Glutamatergic neuron (in vitro differentiated cells): ENCODE results near the gene DOCK1. TPM values are rescaled to one million over a fixed set of nuclear protein-coding genes. Genes with fewer than 3 reads are reported as not detected.
A peak's percentile ranks its signal among the peaks of the same experiment; 100 is the strongest.

Experiments
- DNase-seq: peaks from one replicate; pipeline ENCODE4 v3.0.0; 2022
- H3K27ac Mint-ChIP-seq: one replicate; pipeline ENCODE4 v1.8.0; 2020; ENCODE audit warnings: mild to moderate bottlenecking, mixed read lengths, inconsistent platforms; ENCODE audit not compliant: unreplicated experiment
- H3K27me3 Mint-ChIP-seq: one replicate; pipeline ENCODE4 v1.8.0; 2020; ENCODE audit warnings: mild to moderate bottlenecking, moderate library complexity, mixed read lengths, inconsistent platforms; ENCODE audit not compliant: unreplicated experiment
- H3K36me3 Mint-ChIP-seq: one replicate; pipeline ENCODE4 v1.8.0; 2020; ENCODE audit warnings: mild to moderate bottlenecking, mixed read lengths, inconsistent platforms; ENCODE audit not compliant: unreplicated experiment
- H3K4me1 Mint-ChIP-seq: one replicate; pipeline ENCODE4 v1.8.0; 2020; ENCODE audit warnings: mild to moderate bottlenecking, low read depth, mixed read lengths, inconsistent platforms; ENCODE audit not compliant: unreplicated experiment
- H3K4me3 Mint-ChIP-seq: one replicate; pipeline ENCODE4 v1.8.0; 2020; ENCODE audit warnings: mild to moderate bottlenecking, mixed read lengths, inconsistent platforms; ENCODE audit not compliant: unreplicated experiment
- H3K9me3 Mint-ChIP-seq: one replicate; pipeline ENCODE4 v1.8.0; 2020; ENCODE audit warnings: mild to moderate bottlenecking, moderate library complexity, mixed read lengths, inconsistent platforms; ENCODE audit not compliant: unreplicated experiment
- total RNA-seq: library from RNA; stranded (reverse); fragmentation: NEBNext Ultra II Directional; extraction: Animal tissue kit (Norgen Biotek cat#: 25700); gene quantifications from one replicate; pipeline ENCODE4 v1.2.1, GENCODE V29; 2021; ENCODE audit not compliant: unreplicated experiment
- TF ChIP-seq, protein P1 (sequence below): fragments of 200-600 bp; sonication (generic); IDR thresholded peaks from one replicate; pipeline ENCODE4 v1.5.0; 2021; ENCODE audit not compliant: partially characterized antibody, unreplicated experiment

DOCK1 gene
- total RNA-seq, 1 donor from 2014 or later, result 19.7 TPM

DNA sequence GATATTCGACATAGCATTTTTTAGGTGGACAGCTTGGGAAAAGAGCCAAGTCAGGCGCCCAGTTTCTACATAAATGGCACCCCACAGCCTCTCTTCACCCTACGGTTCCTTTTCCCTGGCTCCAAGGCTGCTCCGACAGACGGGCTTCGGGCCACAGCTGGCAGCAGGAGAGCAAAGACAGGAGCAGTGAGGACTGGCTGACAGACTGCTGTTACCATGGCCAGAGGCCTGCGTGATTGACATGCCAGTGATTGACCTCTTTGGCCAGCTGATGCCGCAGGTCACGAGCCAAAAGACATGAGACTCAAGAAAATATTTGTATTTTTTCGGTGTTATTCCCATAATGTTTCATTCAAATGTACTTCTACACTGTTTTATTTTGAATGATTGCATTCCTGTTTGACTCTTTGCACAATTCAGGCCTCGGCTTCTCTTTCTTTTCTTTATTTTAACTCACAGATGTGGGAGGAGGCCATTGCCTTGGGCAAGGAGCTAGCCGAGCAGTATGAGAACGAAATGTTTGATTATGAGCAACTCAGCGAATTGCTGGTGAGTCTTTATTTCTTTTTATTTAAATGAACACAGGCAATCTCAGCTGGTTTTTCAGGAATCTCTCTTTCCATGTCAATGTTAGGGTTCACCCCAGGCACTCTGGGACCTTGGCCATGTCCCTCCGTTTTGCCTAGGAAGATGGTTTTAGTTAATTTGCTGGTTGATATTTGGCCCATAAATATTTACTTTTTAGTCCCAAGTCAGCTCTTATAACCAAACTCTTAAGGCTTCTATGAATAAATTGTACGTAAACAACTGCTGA, 497.6 kb downstream of the DOCK1 start:
- TF ChIP-seq, protein P1, sequence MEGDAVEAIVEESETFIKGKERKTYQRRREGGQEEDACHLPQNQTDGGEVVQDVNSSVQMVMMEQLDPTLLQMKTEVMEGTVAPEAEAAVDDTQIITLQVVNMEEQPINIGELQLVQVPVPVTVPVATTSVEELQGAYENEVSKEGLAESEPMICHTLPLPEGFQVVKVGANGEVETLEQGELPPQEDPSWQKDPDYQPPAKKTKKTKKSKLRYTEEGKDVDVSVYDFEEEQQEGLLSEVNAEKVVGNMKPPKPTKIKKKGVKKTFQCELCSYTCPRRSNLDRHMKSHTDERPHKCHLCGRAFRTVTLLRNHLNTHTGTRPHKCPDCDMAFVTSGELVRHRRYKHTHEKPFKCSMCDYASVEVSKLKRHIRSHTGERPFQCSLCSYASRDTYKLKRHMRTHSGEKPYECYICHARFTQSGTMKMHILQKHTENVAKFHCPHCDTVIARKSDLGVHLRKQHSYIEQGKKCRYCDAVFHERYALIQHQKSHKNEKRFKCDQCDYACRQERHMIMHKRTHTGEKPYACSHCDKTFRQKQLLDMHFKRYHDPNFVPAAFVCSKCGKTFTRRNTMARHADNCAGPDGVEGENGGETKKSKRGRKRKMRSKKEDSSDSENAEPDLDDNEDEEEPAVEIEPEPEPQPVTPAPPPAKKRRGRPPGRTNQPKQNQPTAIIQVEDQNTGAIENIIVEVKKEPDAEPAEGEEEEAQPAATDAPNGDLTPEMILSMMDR, result no peak
- no peak overlapping the region for H3K4me3 Mint-ChIP-seq
- H3K9me3 Mint-ChIP-seq, result peaks cover 6% of the 10 kb centered on the region
- peaks cover 9% of the 10 kb centered on the region for H3K4me1 Mint-ChIP-seq
- no peaks in the 10 kb centered on the region for H3K36me3 Mint-ChIP-seq
- DNase-seq, result peak; percentile 69
- H3K27ac Mint-ChIP-seq, result peak overlapping the region; percentile 24
- peaks cover 6% of the 10 kb centered on the region for H3K27me3 Mint-ChIP-seq

DNA sequence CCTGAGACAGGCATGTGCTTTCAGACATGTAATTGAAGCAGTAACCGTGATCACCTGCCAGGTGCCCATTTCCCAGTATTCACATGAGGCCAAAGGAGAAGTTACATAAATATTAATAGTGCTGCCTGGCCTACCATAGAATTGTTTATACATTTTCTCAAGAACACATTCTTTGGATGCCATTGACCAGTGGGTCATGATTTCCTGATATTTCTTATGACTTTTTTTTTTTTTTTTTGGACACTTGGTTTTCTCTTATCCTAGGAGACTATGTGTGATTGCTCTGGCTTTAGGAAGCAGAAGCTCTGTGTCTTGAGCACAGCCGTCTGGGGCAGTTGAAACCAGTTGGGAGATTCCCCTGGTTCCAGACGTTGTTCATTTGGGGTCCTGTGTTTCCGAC, 500.0 kb downstream of the DOCK1 start:
- H3K27me3 Mint-ChIP-seq, result peaks cover 9% of the 10 kb centered on the region
- H3K4me1 Mint-ChIP-seq, result peaks cover 10% of the 10 kb centered on the region
- peaks cover 6% of the 10 kb centered on the region for H3K9me3 Mint-ChIP-seq
- H3K27ac Mint-ChIP-seq, result no peak overlapping the region
- TF ChIP-seq, protein P1, result no peak
- H3K36me3 Mint-ChIP-seq, result no peaks in the 10 kb centered on the region
- DNase-seq, result no peak
- H3K4me3 Mint-ChIP-seq, result no peak overlapping the region

DNA sequence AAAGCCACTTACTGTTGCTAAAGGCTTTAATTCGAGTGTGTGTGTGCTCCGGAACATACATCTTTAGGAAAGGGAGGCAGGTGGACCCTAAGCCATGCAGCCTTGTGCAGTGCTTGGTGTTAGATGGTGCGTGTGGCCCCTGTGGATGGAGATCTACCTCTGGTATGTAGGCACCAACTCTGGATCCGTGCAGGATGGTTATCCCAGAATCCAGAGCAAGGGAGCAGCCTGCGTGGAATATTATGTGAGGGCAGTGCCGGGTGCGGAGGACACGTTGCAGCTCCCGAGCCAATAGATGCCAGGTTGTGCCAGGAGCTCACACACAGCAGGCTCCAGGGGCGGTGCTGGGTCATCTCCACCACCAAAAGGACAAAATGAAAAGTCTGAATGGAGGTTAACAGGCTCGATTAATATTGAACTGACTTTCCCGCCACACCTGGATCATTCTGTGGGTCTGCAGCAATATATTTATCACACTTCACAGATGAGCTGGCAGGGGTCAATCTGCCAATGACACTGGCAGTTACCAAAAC, 500.9 kb downstream of the DOCK1 start:
- DNase-seq, result no peak
- Mint-ChIP-seq H3K4me1 (peaks cover 14% of the 10 kb centered on the region), H3K27ac (no peak overlapping the region), H3K4me3 (no peak overlapping the region), H3K9me3 (peaks cover 3% of the 10 kb centered on the region), H3K27me3 (peaks cover 7% of the 10 kb centered on the region), H3K36me3 (no peaks in the 10 kb centered on the region)
- TF ChIP-seq, protein P1, result no peak

DNA sequence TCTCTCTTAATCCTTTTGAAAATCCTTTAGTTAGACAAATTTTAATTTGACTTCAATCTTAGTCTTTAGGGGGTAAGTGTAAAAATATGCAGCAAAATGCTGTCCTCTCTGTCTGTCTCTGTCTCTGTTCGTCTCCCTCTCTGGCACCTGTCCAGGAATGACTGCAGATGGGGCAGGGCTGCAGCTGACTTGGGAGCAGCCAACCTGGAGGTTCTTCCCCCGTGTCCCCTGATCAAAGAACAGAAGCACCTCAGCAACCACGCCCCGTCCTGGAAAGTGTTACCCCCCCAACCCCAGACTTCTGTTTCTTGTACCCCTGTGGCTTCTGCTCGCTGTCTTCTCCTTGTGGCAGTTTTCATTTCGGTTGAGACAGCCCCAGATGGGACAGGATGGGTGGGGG, 502.3 kb downstream of the DOCK1 start:
- H3K27ac Mint-ChIP-seq, result no peak overlapping the region
- TF ChIP-seq, protein P1, result no peak

DNA sequence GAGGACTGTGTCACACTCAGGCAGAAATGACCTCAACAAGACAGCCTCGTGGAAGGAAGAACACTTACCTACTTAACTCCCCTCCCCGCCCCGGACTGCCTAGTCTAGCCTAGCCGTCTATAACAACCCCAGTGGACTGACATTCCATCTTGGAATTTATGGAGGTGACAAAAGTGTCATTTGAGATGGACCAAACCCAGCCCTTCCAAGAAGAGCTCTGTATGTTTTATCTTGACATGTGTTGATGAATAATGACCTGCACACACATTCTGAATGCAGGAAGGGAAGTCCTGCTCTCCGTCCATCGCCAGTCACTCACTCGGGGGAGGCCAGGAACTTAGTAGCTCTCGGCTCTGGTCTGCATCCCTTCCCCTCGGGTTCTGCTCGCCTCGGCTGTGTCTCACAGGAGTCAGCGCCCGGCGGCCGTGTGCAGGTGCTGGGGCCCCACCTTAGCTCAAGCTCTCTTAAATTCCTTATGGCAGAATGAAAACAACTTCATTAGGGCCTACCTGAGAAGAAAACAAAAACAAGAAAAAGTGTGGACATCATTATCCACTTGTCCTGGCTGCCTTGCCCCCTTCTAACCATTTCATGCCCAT, 503.0 kb downstream of the DOCK1 start:
- H3K27ac Mint-ChIP-seq, result no peak overlapping the region
- peaks cover 5% of the 10 kb centered on the region for H3K4me1 Mint-ChIP-seq
- peaks cover 2% of the 10 kb centered on the region for H3K9me3 Mint-ChIP-seq
- DNase-seq, result no peak
- H3K36me3 Mint-ChIP-seq, result no peaks in the 10 kb centered on the region
- H3K4me3 Mint-ChIP-seq, result no peak overlapping the region
- TF ChIP-seq, protein P1, result no peak
- H3K27me3 Mint-ChIP-seq, result peaks cover 6% of the 10 kb centered on the region

More for the DNA sequence above, 502.3 kb downstream of the DOCK1 start:
- no peak for DNase-seq
- H3K4me1 Mint-ChIP-seq, result peaks cover 11% of the 10 kb centered on the region
- peaks cover 2% of the 10 kb centered on the region for H3K9me3 Mint-ChIP-seq
- H3K36me3 Mint-ChIP-seq, result no peaks in the 10 kb centered on the region
- H3K27me3 Mint-ChIP-seq, result peaks cover 6% of the 10 kb centered on the region
- H3K4me3 Mint-ChIP-seq, result no peak overlapping the region
